Heart left ventricle (tissue), 16 donors: Measurements from ENCODE around the gene DCX. TPM values are rescaled to one million over a fixed set of nuclear protein-coding genes. Genes with fewer than 3 reads are reported as not detected.

ENCODE experiments used
- ATAC-seq, 4 donors: fragments of 200-7000 bp; cut with Tn5 transposase; one replicate each; pipeline ENCODE4 v1.9.1; 2020 to 2022; ENCODE audit warnings: moderate library complexity in 4 of 4, mild to moderate bottlenecking in 3 of 4, moderate number of reproducible peaks in 1 of 4
- DNase-seq, 5 donors: peaks; one replicate each; pipeline ENCODE4 v3.0.0-alpha.2; 2020
- H3K27ac ChIP-seq, 12 donors: fragments of 200-600 bp; sonication (generic) in 4 of 12; one replicate each; pipeline versions ENCODE4 v1.5.0 to v1.8.0; 2016 to 2022; ENCODE audit warnings: mild to moderate bottlenecking in 2 of 12
- H3K27me3 ChIP-seq, 9 donors: fragments of 200-600 bp; sonication (generic) in 2 of 9; one replicate each; pipeline versions ENCODE4 v1.5.1 to v1.8.0; 2016 to 2022; ENCODE audit warnings: mild to moderate bottlenecking in 3 of 9
- H3K36me3 ChIP-seq, 9 donors: fragments of 200-600 bp; sonication (generic) in 2 of 9; one replicate each; pipeline versions ENCODE4 v1.5.0 to v1.8.0; 2018 to 2022; ENCODE audit warnings: mild to moderate bottlenecking in 2 of 9
- H3K4me1 ChIP-seq, 12 donors: fragments of 200-600 bp; sonication (generic) in 4 of 12; one replicate each; pipeline versions ENCODE4 v1.5.0 to v1.8.0; 2016 to 2022; ENCODE audit warnings: mild to moderate bottlenecking in 3 of 12
- H3K4me3 ChIP-seq, 12 donors: fragments of 200-600 bp; sonication (generic) in 4 of 12; one replicate each; pipeline versions ENCODE4 v1.5.0 to v1.8.0; 2017 to 2022; ENCODE audit warnings: mild to moderate bottlenecking in 9 of 12, moderate library complexity in 4 of 12
- H3K9me3 ChIP-seq, 12 donors: fragments of 200-600 bp; sonication (generic) in 4 of 12; one replicate each; pipeline versions ENCODE4 v1.5.0 to v1.8.0; 2016 to 2022; ENCODE audit warnings: mild to moderate bottlenecking in 1 of 12
- CTCF ChIP-seq, 12 donors: fragments of 200-600 bp; sonication (generic) in 4 of 12; IDR thresholded peaks; one replicate each; pipeline versions ENCODE4 v1.5.0 to v1.8.0; 2018 to 2022; ENCODE audit warnings: antibody characterized with exemption in 12 of 12, mild to moderate bottlenecking in 5 of 12
- POLR2A ChIP-seq, 2 donors: fragments of 450-650 bp; IDR thresholded peaks; one replicate each; pipeline ENCODE4 v1.6.1; 2017; ENCODE audit warnings: antibody characterized with exemption in 2 of 2, mild to moderate bottlenecking in 2 of 2, moderate library complexity in 2 of 2
- WGBS, 4 donors: extraction: QIAGEN DNeasy Blood & Tissue Kit in 2 of 4; methylation state at CpG; one replicate each; pipeline versions ENCODE4 v1.1.5 to v1.1.7; 2013 to 2018; 5-methylcytosine and 5-hydroxymethylcytosine counted together
- intact Hi-C, 10 donors: fragments of 100-400 bp; cut with DNase I; formaldehyde crosslinking; loops; one replicate each; pipeline versions ENCODE4 v1.11.1 to v1.14.2; 2022
- polyA plus RNA-seq, 2 donors: library from polyadenylated mRNA; stranded (reverse); fragments of 200-250 nt; gene quantifications; one replicate each; pipeline ENCODE4 v1.2.3, GENCODE V29; 2013
- total RNA-seq, 9 donors: library from RNA; depleted of rRNA in 2 of 9; stranded (reverse); fragments of >200 nt in 2 of 9; fragmentation: NEBNext Ultra II Directional in 3 of 9; extraction: Animal tissue kit (Norgen Biotek cat#: 25700) in 3 of 9; gene quantifications; one replicate each; pipeline versions ENCODE4 v1.1.0 to v1.2.4, GENCODE V29; 2016 to 2023
- donor health status: ischemic (EF 13 %, LVEDD 7.1; RV severe dilation, severe dysfunction).
- donor health status: healthy with polysubstance abuse.
- donor health status: DM: no; HTN: yes; CAD: no.
- donor health status: DM: no; HTN: no; CAD: no.
- donor health status: ischemic (EF 25% LVEDD 6.9; RV normal size, moderate dysfunction).
- donor health status: ischemic (EF 25% LVEDD 5.7; RV mildly dilated, moderate dysfunction).
- donor health status: healthy.
- donor health status: DM: yes; HTN: yes; CAD: no.
- donor health status: ischemic (EF 35%, LVEDD 5.7; RV mildly dilated, moderate dysfunction).
- donor health status: nonischemic (EF 11% LVEDD 7.7; RV severe dilation, severe dysfunction).
- donor health status: DM: yes; HTN: yes; CAD: no.
- donor health status: PGD.
- donor health status: ischemic (EF 29% LVEDD 5.4; RV normal size, mild dysfunction).
- donor health status: nonischemic (EF 23%, LVEDD 6.1; RV moderate dilation, normal function).

Gene DCX
- total and polyA plus RNA-seq, 11 donors, result 0.04 to 0.09 (median 0.07) TPM; not detected in 7

DNA sequence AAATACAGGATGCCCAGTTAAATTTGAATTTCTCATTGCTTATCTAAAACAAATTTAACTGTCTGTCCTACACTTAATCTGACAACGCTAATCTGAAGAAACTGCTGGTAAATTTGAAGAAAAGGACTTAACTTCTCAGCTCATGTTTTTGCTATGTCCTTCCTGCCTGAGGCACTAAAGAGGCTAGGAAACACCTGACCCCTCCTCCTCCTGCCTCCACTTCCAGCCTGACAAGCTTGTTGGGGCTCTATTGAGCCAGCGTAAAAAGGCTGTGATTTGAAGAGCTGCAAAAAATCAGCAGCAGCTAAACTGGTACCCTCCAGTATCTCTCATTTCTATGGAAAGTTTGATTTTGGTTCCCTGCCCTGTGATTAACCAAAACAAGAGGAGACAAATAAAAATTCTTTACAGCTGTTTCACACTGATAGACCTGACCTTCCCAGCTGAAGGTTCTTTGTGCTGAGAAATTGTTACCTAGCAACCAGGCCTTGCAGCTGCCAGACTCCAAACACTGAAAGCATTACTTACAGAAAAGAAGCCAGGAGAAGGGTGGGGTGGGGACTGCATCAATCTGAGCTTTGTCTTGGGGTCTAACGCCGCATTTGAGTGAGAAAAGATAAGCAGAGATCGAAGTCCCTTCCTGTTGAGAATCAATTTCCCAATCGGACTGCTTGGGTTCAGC lies 35.0 kb downstream of the DCX start:
- Histone ChIP-seq H3K9me3 (no peaks in the 10 kb centered on the region), H3K27ac (no peak overlapping the region), H3K27me3 (peaks cover 0 to 12% (median 0%) of the 10 kb centered on the region in 9 donors), H3K4me1 (no peaks in the 10 kb centered on the region), H3K36me3 (no peaks in the 10 kb centered on the region), H3K4me3 (no peak overlapping the region)
- no peak for ATAC-seq
- no peak for DNase-seq
- intact Hi-C loops, result no loop called here
- 23 to 53% (median 33%) methylated on average over 6 of the region's 6 CpGs for whole genome bisulfite sequencing, 4 donors
- TF ChIP-seq CTCF (IDR thresholded peaks at IDR 0.05) (no peak), POLR2A (IDR thresholded peaks at IDR 0.05) (no peak)

DNA sequence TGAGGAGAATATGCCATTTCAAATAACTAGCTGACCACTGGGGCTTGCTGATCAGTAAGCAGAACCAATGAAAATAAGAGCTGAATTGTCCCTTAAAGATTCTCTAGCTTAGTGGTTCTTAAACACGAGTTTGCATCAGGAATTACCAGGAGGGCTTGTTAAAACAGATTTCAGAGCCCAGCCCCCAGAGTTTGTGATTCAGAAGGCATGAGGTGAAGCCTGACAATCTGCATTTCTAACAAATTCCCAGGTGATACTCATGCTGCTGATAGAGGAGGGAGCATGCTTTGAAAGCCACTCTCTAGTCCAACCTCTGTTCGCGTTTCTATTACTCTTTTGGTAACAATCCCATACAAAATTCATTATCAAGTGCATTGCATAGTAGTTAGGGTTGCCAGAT lies 35.5 kb downstream of the DCX start:
- H3K27me3 ChIP-seq, result peaks cover 0 to 10% (median 0%) of the 10 kb centered on the region in 9 donors
- intact Hi-C loops, result no loop called here
- H3K9me3 ChIP-seq, result no peaks in the 10 kb centered on the region
- DNase-seq, result no peak
- H3K27ac ChIP-seq, result no peak overlapping the region
- no peak for ATAC-seq
- WGBS, 4 donors, result 18 to 35% (median 30%) methylated on average over 3 of the region's 3 CpGs
- no peak for TF ChIP-seq CTCF (IDR thresholded peaks at IDR 0.05)
- TF ChIP-seq POLR2A (IDR thresholded peaks at IDR 0.05), result no peak
- H3K36me3 ChIP-seq, result no peaks in the 10 kb centered on the region
- H3K4me3 ChIP-seq, result no peak overlapping the region
- H3K4me1 ChIP-seq, result no peaks in the 10 kb centered on the region

- WGBS, 4 donors, result 18 to 24% (median 22%) methylated on average over 2 of the region's 2 CpGs
- Histone ChIP-seq H3K27ac (no peak overlapping the region), H3K4me1 (no peaks in the 10 kb centered on the region), H3K27me3 (peaks cover 0 to 18% (median 0%) of the 10 kb centered on the region in 9 donors), H3K36me3 (no peaks in the 10 kb centered on the region), H3K4me3 (no peak overlapping the region), H3K9me3 (no peaks in the 10 kb centered on the region)
- ATAC-seq (no peak), DNase-seq (no peak)
- TF ChIP-seq POLR2A (IDR thresholded peaks at IDR 0.05) (no peak), CTCF (IDR thresholded peaks at IDR 0.05) (no peak)
- intact Hi-C loops, result no loop called here
Measured at GRCh38 chrX:111375747-111376146, 36.2 kb downstream of the DCX start.

- TF ChIP-seq CTCF (IDR thresholded peaks at IDR 0.05) (no peak), POLR2A (IDR thresholded peaks at IDR 0.05) (no peak)
- H3K4me3 ChIP-seq, result no peak overlapping the region
- H3K36me3 ChIP-seq, result no peaks in the 10 kb centered on the region
- H3K27me3 ChIP-seq, result peaks cover 0 to 26% (median 0%) of the 10 kb centered on the region in 9 donors
- no peak for ATAC-seq
- H3K9me3 ChIP-seq, result no peaks in the 10 kb centered on the region
- DNase-seq, result no peak
- WGBS, 4 donors, result 41 to 59% (median 46%) methylated on average over 5 of the region's 5 CpGs
- H3K4me1 ChIP-seq, result no peaks in the 10 kb centered on the region
- H3K27ac ChIP-seq, result no peak overlapping the region
- intact Hi-C loops, result no loop called here
Measured at GRCh38 chrX:111372086-111372485, 39.9 kb downstream of the DCX start.
